GM12878 (cell line): ENCODE results near the gene SLC16A6. TPM values are rescaled to one million over a fixed set of nuclear protein-coding genes. Genes with fewer than 3 reads are reported as not detected.
"Not testable (repeated sequence)": the region's sequence is repeated elsewhere in the genome, so short reads cannot be mapped to it uniquely, and the experiment has no call there.

Experiments
- ATAC-seq: fragments of 200-7000 bp; cut with Tn5 transposase; 3 replicates; pipeline ENCODE4 v1.9.1; 2020; ENCODE audit warnings: mild to moderate bottlenecking, moderate library complexity
- BruUV-seq: library from RNA; stranded (reverse); fragments of 400-500 nt; replicated peaks from 2 replicates; lab custom pipeline; 2021; lab: Mats Ljungman, UMichigan
- CTCF ChIA-PET: fragments of 300-600 bp; sonication (Branson Sonifier 250); formaldehyde crosslinking; extraction: SDS; loops from one replicate; lab custom pipeline; 2021; ENCODE audit warnings: inconsistent platforms; lab: Yijun Ruan, JAX
- POLR2A ChIA-PET: fragments of 350-600 bp; formaldehyde crosslinking; extraction: SDS; loops from one replicate; lab custom pipeline; 2021; ENCODE audit warnings: inconsistent platforms; lab: Charles Lee
- RAD21 ChIA-PET: fragments of 300-600 bp; sonication (Branson Sonifier 250); formaldehyde crosslinking; loops from one replicate; lab custom pipeline; 2023; ENCODE audit warnings: antibody characterized with exemption; ENCODE audit not compliant: unreplicated experiment; lab: Charles Lee
- SMC1A ChIA-PET: fragments of 300-600 bp; sonication (Branson Sonifier 250); formaldehyde crosslinking; loops from one replicate; lab custom pipeline; 2023; ENCODE audit not compliant: unreplicated experiment, uncharacterized antibody; lab: Charles Lee
- DNase-seq: peaks from one replicate; pipeline ENCODE4 v3.0.0-alpha.2; 2011; ENCODE audit warnings: low read depth, low spot score
- FAIRE-seq: peaks from 3 replicates; lab custom pipeline; 2011; peaks lifted over from hg19 to GRCh38; lab: Jason Lieb, UNC
- H2AFZ ChIP-seq: 2 replicates; pipeline ENCODE4 v1.6.0; 2011; ENCODE audit warnings: low read depth, low read length, control low read depth; ENCODE audit not compliant: control insufficient read depth
- H3K27ac ChIP-seq: 2 replicates; pipeline ENCODE4 v1.5.1; 2011; ENCODE audit warnings: control low read depth; ENCODE audit not compliant: control insufficient read depth, insufficient read depth
- H3K27me3 ChIP-seq, 2 experiments: replicated peaks in 1 of 2; 2 replicates each; pipeline versions ENCODE4 v1.6.0 to v1.6.1; 2011; ENCODE audit warnings: low read length in 1 of 2; ENCODE audit not compliant: control insufficient read depth in 2 of 2, insufficient read depth in 2 of 2
- H3K36me3 ChIP-seq, 2 experiments: 2 replicates each; pipeline ENCODE4 v1.5.1; 2011; ENCODE audit warnings: low read length in 1 of 2; ENCODE audit not compliant: control insufficient read depth in 2 of 2, insufficient read depth in 2 of 2
- H3K4me1 ChIP-seq: 2 replicates; pipeline ENCODE4 v1.6.1; 2011; ENCODE audit warnings: mild to moderate bottlenecking, low read length, moderate library complexity, mixed read lengths; ENCODE audit not compliant: control insufficient read depth, insufficient read depth
- H3K4me2 ChIP-seq: 2 replicates; pipeline ENCODE4 v1.6.0; 2011; ENCODE audit warnings: control low read depth; ENCODE audit not compliant: control insufficient read depth, insufficient read depth
- H3K4me3 ChIP-seq: fragments of 200-600 bp; sonication (generic); 2 replicates; pipeline ENCODE4 v1.5.1; 2016
- H3K79me2 ChIP-seq: 2 replicates; pipeline ENCODE4 v1.6.0; 2011; ENCODE audit warnings: low read length; ENCODE audit not compliant: control insufficient read depth, insufficient read depth
- H3K9ac ChIP-seq: 2 replicates; pipeline ENCODE4 v1.8.0; 2011; ENCODE audit warnings: low read length, control low read depth, mixed read lengths; ENCODE audit not compliant: control insufficient read depth, insufficient read depth
- H3K9me3 ChIP-seq: replicated peaks from 3 replicates; pipeline ENCODE4 v1.5.1; 2011; ENCODE audit warnings: mild to moderate bottlenecking, low read length; ENCODE audit not compliant: control insufficient read depth, insufficient read depth
- H4K20me1 ChIP-seq: 2 replicates; pipeline ENCODE4 v1.6.0; 2011; ENCODE audit not compliant: control insufficient read depth, insufficient read depth
- ATF7 ChIP-seq: fragments of 450-650 bp; IDR thresholded peaks from 2 replicates; pipeline ENCODE4 v1.6.1; 2016; ENCODE audit warnings: low read depth, mild to moderate bottlenecking
- BCL11A ChIP-seq: IDR thresholded peaks from 2 replicates; pipeline ENCODE4 v1.6.1; 2011; ENCODE audit warnings: low read depth, low read length
- BHLHE40 ChIP-seq, 2 experiments: fragments of 450-650 bp in 1 of 2; IDR thresholded peaks; 2 replicates each; pipeline ENCODE4 v1.6.1; 2011 to 2017; ENCODE audit warnings: low read depth in 2 of 2, borderline replicate concordance in 1 of 2, improper control_type of control experiment in 1 of 2, low read length in 1 of 2, mild to moderate bottlenecking in 1 of 2
- EP300 ChIP-seq, 2 experiments: fragments of 150-350 bp in 1 of 2; IDR thresholded peaks; 2 replicates each; pipeline ENCODE4 v1.6.1; 2011 to 2012; ENCODE audit warnings: low read depth in 2 of 2, low read length in 2 of 2, borderline replicate concordance in 1 of 2, improper control_type of control experiment in 1 of 2, inconsistent platforms in 1 of 2; ENCODE audit not compliant: control insufficient read depth in 1 of 2
- IKZF1 ChIP-seq: fragments of 450-650 bp; conservative IDR thresholded peaks from 2 replicates; pipeline ENCODE4 v1.6.1; 2017; ENCODE audit warnings: antibody characterized with exemption, mild to moderate bottlenecking
- IKZF2 ChIP-seq, 2 experiments: fragments of 450-650 bp; IDR thresholded peaks; 2 replicates each; pipeline ENCODE4 v1.6.1; 2017; ENCODE audit warnings: mild to moderate bottlenecking in 2 of 2, moderate library complexity in 2 of 2
- JUNB ChIP-seq: IDR thresholded peaks from 2 replicates; pipeline ENCODE4 v1.6.1; 2016; ENCODE audit warnings: antibody characterized with exemption, mild to moderate bottlenecking
- MTA2 ChIP-seq: fragments of 450-650 bp; IDR thresholded peaks from 2 replicates; pipeline ENCODE4 v1.6.1; 2016; ENCODE audit warnings: low read depth, mild to moderate bottlenecking, moderate library complexity
- NBN ChIP-seq: fragments of 450-650 bp; IDR thresholded peaks from 2 replicates; pipeline ENCODE4 v1.6.1; 2016
- RAD51 ChIP-seq: fragments of 450-650 bp; IDR thresholded peaks from 2 replicates; pipeline ENCODE4 v1.6.1; 2016; ENCODE audit warnings: moderate library complexity, mild to moderate bottlenecking, inconsistent platforms
- RUNX3 ChIP-seq: IDR thresholded peaks from 2 replicates; pipeline ENCODE4 v1.6.1; 2012; ENCODE audit warnings: low read length, inconsistent platforms
- ZNF384 ChIP-seq: IDR thresholded peaks from 2 replicates; pipeline ENCODE4 v1.6.1; 2012; ENCODE audit warnings: low read depth, mild to moderate bottlenecking, low read length, improper control_type of control experiment, borderline replicate concordance
- WGBS: methylation state at CpG from one replicate; pipeline ENCODE4 v1.1.6; 2016; ENCODE audit warnings: low lambda C conversion rate; ENCODE audit not compliant: insufficient replicate concordance, insufficient coverage; ENCODE audit errors: missing lambda C conversion rate; 5-methylcytosine and 5-hydroxymethylcytosine counted together
- in situ Hi-C: fragments of 300-500 bp; cut with MboI; formaldehyde crosslinking; loops from 9 replicates; pipeline ENCODE4 v1.14.3; 2018; ENCODE audit warnings: mixed read lengths
- intact Hi-C: fragments of 100-400 bp; cut with micrococcal nuclease; formaldehyde crosslinking; loops from one replicate; pipeline ENCODE4 v1.14.2; 2022; ENCODE audit not compliant: unreplicated experiment
- polyA plus RNA-seq, 11 experiments: library from polyadenylated mRNA; depleted of rRNA in 4 of 11; unstranded in 6 of 11; stranded (reverse) in 5 of 11; fragments of >200 nt; fragmentation: Nextera tagmentation in 4 of 11; fragmentation: Illumina TruSeq in 1 of 11; extraction: Ambion mirVana in 4 of 11; extraction: Trizol in 1 of 11; gene quantifications; 1 replicate in 1 of 11; 2 replicates in 10 of 11; pipeline versions ENCODE4 v1.2.1 to v1.2.3, GENCODE V29; 2011 to 2016; ENCODE audit warnings: inconsistent platforms in 2 of 11, missing spikeins in 2 of 11, low read depth in 1 of 11
- total RNA-seq, 4 experiments: library from RNA; depleted of rRNA in 3 of 4; stranded (reverse); fragments of >200 nt in 3 of 4; fragmentation: Illumina TruSeq in 1 of 4; extraction: Trizol in 1 of 4; gene quantifications; 2 replicates each; pipeline versions ENCODE4 v1.2.1 to v1.2.3, GENCODE V29; 2013 to 2021
- TF ChIP-seq, protein P1 (sequence below): fragments of 450-650 bp; IDR thresholded peaks from 2 replicates; pipeline ENCODE4 v1.6.1; 2017; ENCODE audit warnings: low read depth, mild to moderate bottlenecking, moderate library complexity
- TF ChIP-seq, protein P2 (sequence below): fragments of 450-650 bp; IDR thresholded peaks from 2 replicates; pipeline ENCODE4 v1.6.1; 2016; ENCODE audit warnings: mild to moderate bottlenecking

Gene SLC16A6
- total and polyA plus RNA-seq, 10 of the 15 experiments (the other 5 are each of a cell fraction or from before 2014, with no cell fraction given): 2.4 to 8.8 (median 6.0) TPM

DNA sequence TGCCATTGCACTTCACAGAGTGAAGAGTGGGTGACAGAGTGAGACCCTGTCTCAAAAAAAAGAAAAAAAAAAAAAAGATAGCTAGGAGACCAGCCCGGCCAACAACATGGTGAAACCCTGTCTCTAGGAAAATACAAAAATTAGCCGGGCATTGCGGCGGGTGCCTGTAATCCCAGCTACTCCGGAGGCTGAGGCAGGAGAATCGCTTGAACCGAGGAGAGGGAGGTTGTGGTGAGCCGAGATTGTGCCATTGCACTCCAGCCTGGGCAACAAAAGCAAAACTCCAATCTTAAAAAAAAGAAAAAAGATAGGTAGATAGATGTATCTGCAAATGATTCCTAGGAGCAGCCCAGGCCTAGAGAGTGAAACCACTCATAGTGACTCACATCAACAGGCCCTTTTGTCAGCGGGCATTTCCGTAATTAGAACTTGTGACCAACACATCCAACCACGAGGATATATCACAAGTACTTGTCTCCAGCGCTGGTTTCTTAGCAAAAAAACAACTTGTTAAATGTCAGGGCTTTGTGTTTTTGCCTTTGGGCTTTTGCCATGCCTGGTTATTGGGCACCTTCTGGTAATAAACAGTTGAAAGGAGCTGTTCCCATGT is 56.1 kb downstream of the SLC16A6 start:
- POLR2A ChIA-PET: interaction anchor here (0.6 to 5.5 kb wide), 3 partner anchors 14 to 580 kb away, joined by 5 to 66 read pairs (median 12); partner anchors contain the start of gene AMZ2
- peak overlapping the region; percentile 15 for H3K4me2 ChIP-seq

DNA sequence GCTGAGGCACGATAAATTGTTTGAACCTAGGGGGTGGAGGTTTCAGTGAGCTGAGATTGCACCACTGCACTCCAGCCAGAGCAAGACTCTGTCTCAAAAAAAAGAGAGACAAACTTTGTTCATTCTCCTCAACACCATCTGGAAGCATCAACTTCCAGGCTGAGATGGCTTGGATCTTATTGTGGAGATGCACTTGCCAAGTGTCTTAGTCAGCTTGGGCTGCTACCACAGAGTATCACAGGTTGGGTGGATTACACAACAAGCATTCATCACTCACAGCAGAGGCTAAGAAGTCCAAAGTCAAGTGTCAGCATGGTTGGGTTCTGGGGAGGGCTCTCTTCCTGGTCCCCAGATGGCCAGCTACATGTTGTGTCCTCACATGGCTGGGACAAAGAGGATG is 58.2 kb downstream of the SLC16A6 start:
- POLR2A ChIA-PET: interaction anchor here (1.0 kb wide), 1 partner anchor 15 kb away, joined by 3 read pairs; the partner anchor contains the start of gene AMZ2
- BruUV-seq, H3K9me3 ChIP-seq, H3K9ac ChIP-seq, H3K79me2 ChIP-seq, H3K27ac ChIP-seq, H3K36me3 ChIP-seq, H4K20me1 ChIP-seq, H3K4me2 ChIP-seq, H2AFZ ChIP-seq, intact Hi-C loops, in situ Hi-C loops, ATAC-seq, CTCF ChIA-PET, DNase-seq, H3K27me3 ChIP-seq, H3K4me3 ChIP-seq: not testable (repeated sequence)
- 89% methylated on average over 1 of the region's 1 CpG for WGBS
- H3K4me1 ChIP-seq: peaks cover 20% of the 10 kb centered on the region
- SMC1A ChIA-PET: interaction anchor here (1.0 kb wide), 1 partner anchor 11 kb away, joined by 3 read pairs; no protein-coding TSS in a partner anchor
- peak; percentile 71 for FAIRE-seq
- RAD21 ChIA-PET: interaction anchor here (2.1 kb wide), 1 partner anchor 16 kb away, joined by 7 read pairs; the partner anchor contains the start of gene AMZ2

More for the DNA sequence above, 56.1 kb downstream of the SLC16A6 start:
- DNase-seq, in situ Hi-C loops, H3K36me3 ChIP-seq, BruUV-seq, H2AFZ ChIP-seq, H3K4me3 ChIP-seq, FAIRE-seq, H3K79me2 ChIP-seq, H4K20me1 ChIP-seq, intact Hi-C loops, H3K27me3 ChIP-seq, H3K9me3 ChIP-seq: not testable (repeated sequence)
- H3K27ac ChIP-seq: peak overlapping the region; percentile 70; the same call in 1 of the 2 replicates
- WGBS: 58% methylated on average over 12 of the region's 12 CpGs
- CTCF ChIA-PET: interaction anchor here (1.0 to 5.1 kb wide), 7 partner anchors 10 to 227 kb away, joined by 3 to 32 read pairs (median 4); partner anchors contain the start of gene AMZ2
- RAD21 ChIA-PET: interaction anchor here (0.6 to 1.8 kb wide), 3 partner anchors 10 to 263 kb away, joined by 3 to 7 read pairs (median 3); no protein-coding TSS in a partner anchor
- peak; percentile 57 for ATAC-seq
- TF ChIP-seq BCL11A: 0 out of 2 replicates have a peak, but pooled peaks have one; percentile 7
- TF ChIP-seq, protein P1, sequence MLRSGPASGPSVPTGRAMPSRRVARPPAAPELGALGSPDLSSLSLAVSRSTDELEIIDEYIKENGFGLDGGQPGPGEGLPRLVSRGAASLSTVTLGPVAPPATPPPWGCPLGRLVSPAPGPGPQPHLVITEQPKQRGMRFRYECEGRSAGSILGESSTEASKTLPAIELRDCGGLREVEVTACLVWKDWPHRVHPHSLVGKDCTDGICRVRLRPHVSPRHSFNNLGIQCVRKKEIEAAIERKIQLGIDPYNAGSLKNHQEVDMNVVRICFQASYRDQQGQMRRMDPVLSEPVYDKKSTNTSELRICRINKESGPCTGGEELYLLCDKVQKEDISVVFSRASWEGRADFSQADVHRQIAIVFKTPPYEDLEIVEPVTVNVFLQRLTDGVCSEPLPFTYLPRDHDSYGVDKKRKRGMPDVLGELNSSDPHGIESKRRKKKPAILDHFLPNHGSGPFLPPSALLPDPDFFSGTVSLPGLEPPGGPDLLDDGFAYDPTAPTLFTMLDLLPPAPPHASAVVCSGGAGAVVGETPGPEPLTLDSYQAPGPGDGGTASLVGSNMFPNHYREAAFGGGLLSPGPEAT: peak; percentile 52; the same call in 1 of the 2 replicates
- peak; percentile 40 for TF ChIP-seq ATF7
- TF ChIP-seq NBN: 0 out of 2 replicates have a peak, but pooled peaks have one; percentile 32
- peak; percentile 45 for TF ChIP-seq IKZF1
- TF ChIP-seq BHLHE40 (IDR thresholded peaks at IDR 0.05; ENCODE audit: borderline replicate concordance in 1 of 2, low read depth in 2 of 2, low read length in 1 of 2): peak; percentile 8 to 12; a peak in 1 of 4 replicates
- peak; percentile 65 to 71 for TF ChIP-seq IKZF2 (IDR thresholded peaks at IDR 0.05)
- peak; percentile 71 for TF ChIP-seq RAD51
- TF ChIP-seq EP300 (IDR thresholded peaks at IDR 0.05; ENCODE audit: borderline replicate concordance in 1 of 2, control insufficient read depth in 1 of 2, low read depth in 2 of 2, low read length in 2 of 2): peak; percentile 59 to 62; a peak in 3 of 4 replicates
- 0 out of 2 replicates have a peak, but pooled peaks have one; percentile 17 for TF ChIP-seq JUNB
- peak; percentile 70 for TF ChIP-seq MTA2
- TF ChIP-seq ZNF384: peak; percentile 48; the same call in 1 of the 2 replicates
- peak; percentile 45; the same call in 1 of the 2 replicates for TF ChIP-seq RUNX3
- TF ChIP-seq, protein P2, sequence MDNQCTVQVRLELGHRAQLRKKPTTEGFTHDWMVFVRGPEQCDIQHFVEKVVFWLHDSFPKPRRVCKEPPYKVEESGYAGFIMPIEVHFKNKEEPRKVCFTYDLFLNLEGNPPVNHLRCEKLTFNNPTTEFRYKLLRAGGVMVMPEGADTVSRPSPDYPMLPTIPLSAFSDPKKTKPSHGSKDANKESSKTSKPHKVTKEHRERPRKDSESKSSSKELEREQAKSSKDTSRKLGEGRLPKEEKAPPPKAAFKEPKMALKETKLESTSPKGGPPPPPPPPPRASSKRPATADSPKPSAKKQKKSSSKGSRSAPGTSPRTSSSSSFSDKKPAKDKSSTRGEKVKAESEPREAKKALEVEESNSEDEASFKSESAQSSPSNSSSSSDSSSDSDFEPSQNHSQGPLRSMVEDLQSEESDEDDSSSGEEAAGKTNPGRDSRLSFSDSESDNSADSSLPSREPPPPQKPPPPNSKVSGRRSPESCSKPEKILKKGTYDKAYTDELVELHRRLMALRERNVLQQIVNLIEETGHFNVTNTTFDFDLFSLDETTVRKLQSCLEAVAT: peak; percentile 90
- peak overlapping the region; percentile 38; the same call in 1 of the 2 replicates for H3K9ac ChIP-seq
- SMC1A ChIA-PET: interaction anchor here (1.2 to 2.3 kb wide), 4 partner anchors 10 to 24 kb away, joined by 3 to 11 read pairs (median 8); partner anchors contain the start of gene AMZ2
- H3K4me1 ChIP-seq: peaks cover 38% of the 10 kb centered on the region
